ENCODE results near the gene HOXB3.
A peak's percentile ranks its signal among the peaks of the same experiment; 100 is the strongest.

Gene HOXB3

DNA sequence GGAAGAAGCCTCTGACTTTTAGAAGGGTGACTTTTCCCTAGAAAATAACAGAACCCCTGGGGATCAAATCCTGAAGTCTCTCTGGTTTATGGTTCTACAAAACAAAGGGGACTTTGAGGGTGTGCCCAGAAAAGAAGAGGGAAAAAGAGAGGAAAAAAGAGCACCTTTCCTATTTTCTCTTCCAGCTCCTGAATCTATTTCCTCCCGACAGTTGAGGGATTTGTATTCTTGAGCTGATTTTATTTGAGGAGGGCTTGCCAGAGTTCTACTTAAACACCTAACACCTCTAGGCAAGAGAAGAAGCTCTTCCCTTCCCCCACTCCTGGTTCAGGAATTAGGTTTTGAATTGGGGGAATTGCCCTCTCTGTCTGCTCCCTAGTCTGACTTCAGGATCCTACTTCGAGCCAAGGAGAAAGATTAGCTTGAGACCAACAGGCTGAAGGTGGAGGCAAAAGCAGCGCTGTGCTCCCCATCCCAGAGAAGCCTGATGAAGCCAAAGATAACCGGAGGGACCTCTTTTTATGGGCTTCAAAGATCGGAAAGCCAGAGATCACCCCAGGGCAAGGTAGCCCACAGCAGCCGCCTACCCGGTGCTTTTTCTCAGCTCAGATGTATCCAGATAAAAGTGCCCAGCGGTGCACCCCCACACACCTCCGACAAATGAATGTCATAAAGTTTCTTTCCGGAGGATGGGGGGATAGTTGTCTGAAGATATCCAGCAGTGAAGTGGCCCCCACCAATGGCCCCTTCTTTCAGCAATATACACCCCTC is 796 bp downstream of the HOXB3 start:
- Mint-ChIP-seq H3K9me3 (no peaks in the 10 kb centered on the region), H3K27me3 (peaks cover 100% of the 10 kb centered on the region), H3K36me3 (no peaks in the 10 kb centered on the region), H3K4me1 (peaks cover 39% of the 10 kb centered on the region), H3K27ac (no peak overlapping the region), H3K4me3 (no peak overlapping the region)
- ATAC-seq: no peak

- H3K27me3 Mint-ChIP-seq: peaks cover 100% of the 10 kb centered on the region
- H3K9me3 Mint-ChIP-seq: no peaks in the 10 kb centered on the region
- ATAC-seq: no peak
- H3K4me3 Mint-ChIP-seq: no peak overlapping the region
- H3K4me1 Mint-ChIP-seq: peaks cover 33% of the 10 kb centered on the region
- no peaks in the 10 kb centered on the region for H3K36me3 Mint-ChIP-seq
- no peak overlapping the region for H3K27ac Mint-ChIP-seq
These were observed 1.5 kb downstream of the HOXB3 start for GRCh38 chr17:48588528-48588927.

GRCh38 chr17:48588074-48588415 is 2.0 kb downstream of the HOXB3 start:
- Mint-ChIP-seq H3K36me3 (no peaks in the 10 kb centered on the region), H3K27ac (no peak overlapping the region), H3K27me3 (peaks cover 100% of the 10 kb centered on the region), H3K4me1 (peaks cover 28% of the 10 kb centered on the region), H3K4me3 (no peak overlapping the region), H3K9me3 (no peaks in the 10 kb centered on the region)
- ATAC-seq: no peak

DNA sequence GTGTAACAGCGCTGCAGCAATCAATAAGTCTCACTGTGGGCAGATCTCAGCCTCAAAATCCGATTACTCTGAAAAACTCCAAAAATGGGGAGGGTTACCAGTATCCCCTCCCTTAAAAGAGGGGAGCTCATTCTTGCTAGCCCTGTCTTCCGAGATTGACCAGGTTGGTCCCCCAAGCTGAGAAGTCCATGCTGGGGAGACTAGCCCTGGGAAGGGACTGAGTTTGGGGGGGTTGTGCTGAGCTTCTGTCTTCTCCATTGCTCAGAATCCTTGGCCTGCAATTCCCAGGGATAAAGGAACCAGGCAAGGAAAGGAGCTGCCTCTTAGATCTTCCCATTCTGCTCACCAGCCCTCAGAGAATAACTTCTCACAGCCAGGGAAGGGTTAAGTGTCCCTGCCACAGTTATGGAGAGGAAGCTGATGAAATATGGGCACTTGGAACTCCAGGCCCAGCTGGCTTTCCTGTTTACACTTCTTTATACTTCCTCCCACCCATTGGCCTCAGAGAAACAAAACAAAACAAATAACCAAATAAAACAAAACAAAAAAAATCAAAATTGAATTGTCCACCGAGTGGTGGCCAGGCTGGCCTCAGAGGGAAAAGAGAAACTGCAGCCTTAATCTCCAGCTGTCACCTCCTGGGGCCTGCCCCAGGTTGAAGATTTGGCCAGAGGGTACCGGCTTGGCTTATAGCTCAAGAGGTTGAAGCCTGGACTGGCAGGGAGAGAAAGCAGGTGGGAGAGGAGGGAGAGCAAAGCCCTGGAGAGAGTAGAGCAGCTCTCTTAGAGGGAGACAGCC is 2.6 kb downstream of the HOXB3 start:
- H3K9me3 Mint-ChIP-seq: no peaks in the 10 kb centered on the region
- ATAC-seq: no peak
- H3K36me3 Mint-ChIP-seq: no peaks in the 10 kb centered on the region
- H3K4me1 Mint-ChIP-seq: peaks cover 22% of the 10 kb centered on the region
- no peak overlapping the region for H3K27ac Mint-ChIP-seq
- H3K4me3 Mint-ChIP-seq: no peak overlapping the region
- peaks cover 100% of the 10 kb centered on the region for H3K27me3 Mint-ChIP-seq

- no peak for ATAC-seq
- H3K27me3 Mint-ChIP-seq: peaks cover 100% of the 10 kb centered on the region
- no peak overlapping the region for H3K27ac Mint-ChIP-seq
- H3K9me3 Mint-ChIP-seq: no peaks in the 10 kb centered on the region
- peaks cover 20% of the 10 kb centered on the region for H3K4me1 Mint-ChIP-seq
- no peaks in the 10 kb centered on the region for H3K36me3 Mint-ChIP-seq
- H3K4me3 Mint-ChIP-seq: peak overlapping the region; percentile 86
These were observed 3.4 kb downstream of the HOXB3 start for GRCh38 chr17:48586355-48587258.

DNA sequence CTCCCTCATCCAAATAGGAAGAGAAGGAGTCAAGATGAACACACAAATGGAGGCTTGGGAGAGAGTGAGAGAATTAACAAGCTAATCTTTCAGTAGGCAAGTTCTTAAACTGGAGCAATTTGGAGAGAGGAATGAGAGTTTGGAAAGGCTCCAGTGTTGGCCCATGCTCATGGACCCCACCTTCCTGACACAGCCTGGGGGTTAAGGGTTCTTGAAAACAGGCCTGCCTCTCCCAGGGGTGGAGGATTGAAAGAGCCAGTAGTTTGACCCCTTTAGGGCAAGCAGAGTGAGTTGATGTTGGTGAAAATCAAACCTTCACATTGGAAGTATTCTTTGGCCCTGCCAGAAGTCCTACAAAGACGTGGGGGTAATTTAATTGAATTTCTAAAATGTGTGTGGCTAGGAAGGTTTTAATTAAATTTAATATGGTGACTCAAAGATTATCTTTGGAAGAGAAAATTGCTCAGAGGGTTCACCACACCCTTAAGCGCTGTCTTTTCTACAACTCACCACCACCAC is 5.8 kb downstream of the HOXB3 start:
- peaks cover 20% of the 10 kb centered on the region for H3K4me1 Mint-ChIP-seq
- H3K4me3 Mint-ChIP-seq: no peak overlapping the region
- no peak overlapping the region for H3K27ac Mint-ChIP-seq
- H3K36me3 Mint-ChIP-seq: no peaks in the 10 kb centered on the region
- H3K9me3 Mint-ChIP-seq: no peaks in the 10 kb centered on the region
- ATAC-seq: no peak
- peaks cover 100% of the 10 kb centered on the region for H3K27me3 Mint-ChIP-seq

GRCh38 chr17:48583708-48584222 is 6.3 kb downstream of the HOXB3 start:
- H3K4me3 Mint-ChIP-seq: no peak overlapping the region
- ATAC-seq: no peak
- peaks cover 100% of the 10 kb centered on the region for H3K27me3 Mint-ChIP-seq

DNA sequence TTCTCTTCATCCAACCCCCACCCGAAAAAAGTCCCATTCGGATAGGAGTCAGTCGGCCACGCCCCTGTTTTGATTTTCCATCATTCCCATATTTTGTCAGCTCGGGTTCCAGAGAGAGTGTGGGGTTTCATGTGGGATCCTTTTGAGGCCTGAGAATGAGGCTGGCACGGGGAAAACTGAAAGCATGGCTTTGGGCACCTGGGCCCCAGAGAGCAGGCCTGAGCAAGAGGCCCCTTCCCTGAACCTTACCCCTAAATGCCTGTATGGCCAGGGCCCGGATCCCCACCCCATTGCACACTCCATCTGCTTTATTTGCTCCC is 7.3 kb downstream of the HOXB3 start:
- Mint-ChIP-seq H3K27ac (no peak overlapping the region), H3K36me3 (no peaks in the 10 kb centered on the region), H3K4me3 (no peak overlapping the region), H3K27me3 (peaks cover 95% of the 10 kb centered on the region), H3K4me1 (peaks cover 29% of the 10 kb centered on the region), H3K9me3 (no peaks in the 10 kb centered on the region)
- no peak for ATAC-seq

More at GRCh38 chr17:48583708-48584222, 6.3 kb downstream of the HOXB3 start:
- Mint-ChIP-seq H3K4me1 (peaks cover 25% of the 10 kb centered on the region), H3K9me3 (no peaks in the 10 kb centered on the region), H3K36me3 (no peaks in the 10 kb centered on the region), H3K27ac (no peak overlapping the region)

DNA sequence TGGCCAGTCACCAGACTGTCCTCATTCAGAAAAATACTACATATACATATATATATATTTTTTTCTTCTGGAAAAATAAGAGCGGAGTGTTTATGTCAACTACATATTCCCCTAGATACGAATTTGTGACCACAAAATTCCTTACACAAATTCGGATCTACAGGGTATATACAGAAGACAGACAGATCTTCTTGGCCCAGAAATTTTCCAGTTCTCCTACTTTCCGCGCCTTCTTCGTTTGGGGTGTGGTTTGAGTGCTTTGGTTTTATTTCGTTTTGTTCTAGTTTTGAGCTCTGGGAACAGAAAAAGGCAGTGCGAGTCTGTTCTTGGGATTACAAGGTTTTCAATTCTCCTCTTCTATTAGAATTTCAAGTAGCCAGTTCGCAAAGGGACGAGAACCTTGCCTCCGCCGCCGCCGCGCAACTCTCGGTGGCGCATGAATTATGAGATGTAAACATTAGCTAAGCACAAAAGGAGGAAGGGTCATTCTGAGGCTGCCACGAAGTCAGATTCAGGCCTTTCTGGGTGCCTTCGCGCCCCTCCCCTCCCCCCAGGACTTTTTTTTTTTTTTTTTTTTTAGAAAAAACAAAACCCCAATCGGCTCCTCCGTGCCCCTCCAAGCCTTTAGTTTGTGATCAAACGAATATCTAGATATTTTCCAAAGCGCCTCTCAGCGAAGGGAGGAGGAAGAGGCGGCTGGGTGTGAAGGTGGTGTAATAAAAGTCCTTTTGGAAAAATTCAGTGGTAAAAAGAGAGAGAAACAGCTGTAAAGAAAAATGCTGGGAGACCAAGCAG is 10.1 kb downstream of the HOXB3 start:
- no peak overlapping the region for H3K27ac Mint-ChIP-seq
- no peaks in the 10 kb centered on the region for H3K36me3 Mint-ChIP-seq
- H3K27me3 Mint-ChIP-seq: peaks cover 75% of the 10 kb centered on the region
- peaks cover 18% of the 10 kb centered on the region for H3K4me1 Mint-ChIP-seq
- ATAC-seq: no peak
- H3K9me3 Mint-ChIP-seq: no peaks in the 10 kb centered on the region
- H3K4me3 Mint-ChIP-seq: peak overlapping the region; percentile 8

GRCh38 chr17:48579471-48579759 is 10.6 kb downstream of the HOXB3 start:
- ATAC-seq: no peak
- H3K4me3 Mint-ChIP-seq: no peak overlapping the region
- H3K36me3 Mint-ChIP-seq: no peaks in the 10 kb centered on the region
- no peaks in the 10 kb centered on the region for H3K9me3 Mint-ChIP-seq
- no peak overlapping the region for H3K27ac Mint-ChIP-seq
- H3K4me1 Mint-ChIP-seq: peaks cover 15% of the 10 kb centered on the region
- H3K27me3 Mint-ChIP-seq: peaks cover 74% of the 10 kb centered on the region

GRCh38 chr17:48578616-48579470 is 11.2 kb downstream of the HOXB3 start:
- Mint-ChIP-seq H3K36me3 (no peaks in the 10 kb centered on the region), H3K27ac (no peak overlapping the region), H3K9me3 (no peaks in the 10 kb centered on the region), H3K4me3 (peak overlapping the region; percentile 73), H3K27me3 (peaks cover 73% of the 10 kb centered on the region), H3K4me1 (peaks cover 15% of the 10 kb centered on the region)
- ATAC-seq: peak; percentile 49

GRCh38 chr17:48577946-48578615 is 12.0 kb downstream of the HOXB3 start, which contains the start of gene HOXB4:
Gene HOXB4 (minus strand): TSS chr17:48578350. CDS start chr17:48578319, 31 bp downstream.
- H3K4me3 Mint-ChIP-seq: peak within 1 kb of the TSS; percentile 73
- no peaks in the 10 kb centered on the region for H3K36me3 Mint-ChIP-seq
- H3K27me3 Mint-ChIP-seq: peaks cover 65% of the 10 kb centered on the region
- ATAC-seq: peak; percentile 62
- no peaks in the 10 kb centered on the region for H3K9me3 Mint-ChIP-seq
- H3K27ac Mint-ChIP-seq: no peak within 1 kb of the TSS
- H3K4me1 Mint-ChIP-seq: peaks cover 15% of the 10 kb centered on the region

- no peaks in the 10 kb centered on the region for H3K9me3 Mint-ChIP-seq
- H3K27me3 Mint-ChIP-seq: peaks cover 59% of the 10 kb centered on the region
- no peaks in the 10 kb centered on the region for H3K36me3 Mint-ChIP-seq
- peak; percentile 28 for ATAC-seq
- peaks cover 15% of the 10 kb centered on the region for H3K4me1 Mint-ChIP-seq
- H3K4me3 Mint-ChIP-seq: peak overlapping the region; percentile 62
- no peak overlapping the region for H3K27ac Mint-ChIP-seq
These were observed 12.6 kb downstream of the HOXB3 start for GRCh38 chr17:48577330-48577945.

Measured in stimulated activated memory B cell treated with anti-CD40 and anti-IgM and Interleukin-4, amounts not matched to agents 10 μg/mL and 1 μg/mL and 100 μg/mL, for 72 hours (primary cell).